WTC11 (cell line): ENCODE data around the gene UBXN6. TPM values are rescaled to one million over a fixed set of nuclear protein-coding genes. Genes with fewer than 3 reads are reported as not detected.

ENCODE experiments used
- microRNA-seq: library from miRNA; unstranded; fragments of <30 nt; microRNA quantifications from one replicate; pipeline ENCODE4 v1.2.0, GENCODE V29; 2022; ENCODE audit warnings: borderline number of aligned reads
- total RNA-seq: library from RNA; stranded (reverse); gene quantifications from 3 replicates; pipeline ENCODE4 v1.2.3, GENCODE V29; 2021

UBXN6 gene
- total RNA-seq, 1 experiment from 2014 or later = 34.8 TPM

Small RNA genes within 50 kb of the gene (microRNA-seq; reads per million reads assigned to microRNA genes)
- 13.6 reads per million, percentile 32 among the genes with 10 or more reads in this experiment for gene MIR4746

Other genes with a start within 250 kb of the UBXN6 start
- gene EBI3, start 228.3 kb downstream of the UBXN6 start, total RNA-seq = 0.81 to 1.5 TPM (median 1.1 TPM) in 3 replicates
- 24.3 to 26.5 TPM (median 25.2 TPM) in 3 replicates for gene YJU2, start 210.7 kb downstream of the UBXN6 start, total RNA-seq
- gene SHD, start 178.5 kb downstream of the UBXN6 start, total RNA-seq = 2.0 to 3.6 TPM (median 3.4 TPM) in 3 replicates
- 0.55 to 1.0 TPM (median 0.94 TPM) in 3 replicates for gene TMIGD2, start 155.4 kb downstream of the UBXN6 start, total RNA-seq
- 61.3 to 69.2 TPM (median 65.7 TPM) in 3 replicates for gene FSD1, start 153.2 kb downstream of the UBXN6 start, total RNA-seq
- gene STAP2, start 119.0 kb downstream of the UBXN6 start, total RNA-seq = 18.2 to 21.1 TPM (median 20.2 TPM) in 3 replicates
- gene MPND, start 114.2 kb downstream of the UBXN6 start, total RNA-seq = 28.3 to 37.7 TPM (median 37.4 TPM) in 3 replicates
- gene SH3GL1, start 57.2 kb downstream of the UBXN6 start, total RNA-seq = 89.4 to 109 TPM (median 89.7 TPM) in 3 replicates
- 126 to 161 TPM (median 137 TPM) in 3 replicates for gene CHAF1A, start 55.2 kb downstream of the UBXN6 start, total RNA-seq
- 111 to 116 TPM (median 115 TPM) in 3 replicates for gene HDGFL2, start 14.5 kb upstream of the UBXN6 start, total RNA-seq
- gene PLIN4, start 60.7 kb upstream of the UBXN6 start, total RNA-seq = 0.35 to 0.62 TPM (median 0.57 TPM) in 3 replicates
- gene PLIN5, start 77.4 kb upstream of the UBXN6 start, total RNA-seq = 3.3 to 4.2 TPM (median 3.9 TPM) in 3 replicates
- 0.81 to 1.2 TPM (median 0.87 TPM) in 3 replicates for gene LRG1, start 82.2 kb upstream of the UBXN6 start, total RNA-seq
- gene SEMA6B, start 101.9 kb upstream of the UBXN6 start, total RNA-seq = 45.1 to 52.1 TPM (median 49.1 TPM) in 3 replicates
- gene TNFAIP8L1, start 181.7 kb upstream of the UBXN6 start, total RNA-seq = 8.3 to 8.7 TPM (median 8.6 TPM) in 3 replicates
- gene MYDGF, start 212.5 kb upstream of the UBXN6 start, total RNA-seq = 54.2 to 59.1 TPM (median 58.2 TPM) in 3 replicates